GM04503 (cell line): ENCODE measurements around the gene GAREM2.

ENCODE experiments used
- DNase-seq: peaks from one replicate; pipeline ENCODE4 v3.0.0-alpha.2; 2012; ENCODE audit warnings: low read depth

Gene GAREM2

DNA sequence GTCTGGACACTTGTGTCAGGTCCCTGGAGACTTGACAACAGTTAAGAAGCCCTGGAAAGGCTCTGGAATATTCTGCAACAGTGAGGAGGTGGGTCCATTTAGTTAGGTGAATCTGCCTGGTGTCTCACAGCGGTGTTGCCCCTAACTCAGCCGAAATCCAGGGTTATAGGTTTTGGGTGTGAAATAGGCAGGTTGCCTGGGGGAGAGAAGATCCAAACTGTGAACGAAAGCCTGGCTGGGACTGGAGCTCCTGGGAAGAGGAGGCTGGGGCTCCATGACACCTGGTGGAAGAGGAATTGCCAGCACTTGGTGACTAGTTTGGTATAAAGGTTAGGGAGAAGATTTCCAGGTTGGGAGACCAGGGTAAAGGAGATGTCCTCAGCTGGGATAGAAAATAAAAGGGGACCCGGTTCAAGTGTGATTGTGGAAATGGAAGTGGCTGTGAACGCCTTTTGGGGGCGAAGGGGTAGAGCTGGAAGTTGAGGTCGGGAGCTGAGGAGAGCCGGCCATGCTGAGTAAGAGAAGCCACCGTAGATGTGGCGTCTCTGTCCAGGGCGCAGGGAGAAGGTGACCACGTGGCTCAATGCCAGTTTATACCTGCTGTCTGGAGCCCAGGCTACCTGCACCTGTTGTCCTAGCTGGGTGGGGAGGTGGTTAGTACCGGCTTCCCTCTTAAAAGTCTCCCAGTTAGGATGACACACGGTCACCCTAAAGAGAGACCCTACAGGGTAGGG lies 3.0 kb upstream of the GAREM2 start:
- DNase-seq, result no peak

DNA sequence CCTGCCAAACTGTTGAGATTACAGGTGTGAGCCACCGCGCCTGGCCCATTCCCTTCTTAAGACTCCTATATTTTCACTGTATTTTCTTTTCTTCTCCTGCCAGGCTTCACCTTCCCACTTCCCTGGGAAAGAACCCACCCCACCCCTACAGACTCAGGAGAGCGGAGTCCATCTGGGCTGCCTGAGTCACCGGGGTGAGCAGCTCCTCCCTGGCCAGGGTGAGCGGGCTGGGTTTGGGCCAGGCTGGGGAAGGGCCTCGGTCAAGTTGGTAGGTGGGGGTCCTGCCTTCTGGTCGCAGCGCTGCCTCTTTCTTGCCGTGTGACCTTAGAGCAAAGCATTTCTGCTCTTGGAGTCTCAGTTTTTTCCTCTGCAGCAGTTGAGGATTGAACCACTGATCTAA lies 2.1 kb upstream of the GAREM2 start:
- no peak for DNase-seq

DNA sequence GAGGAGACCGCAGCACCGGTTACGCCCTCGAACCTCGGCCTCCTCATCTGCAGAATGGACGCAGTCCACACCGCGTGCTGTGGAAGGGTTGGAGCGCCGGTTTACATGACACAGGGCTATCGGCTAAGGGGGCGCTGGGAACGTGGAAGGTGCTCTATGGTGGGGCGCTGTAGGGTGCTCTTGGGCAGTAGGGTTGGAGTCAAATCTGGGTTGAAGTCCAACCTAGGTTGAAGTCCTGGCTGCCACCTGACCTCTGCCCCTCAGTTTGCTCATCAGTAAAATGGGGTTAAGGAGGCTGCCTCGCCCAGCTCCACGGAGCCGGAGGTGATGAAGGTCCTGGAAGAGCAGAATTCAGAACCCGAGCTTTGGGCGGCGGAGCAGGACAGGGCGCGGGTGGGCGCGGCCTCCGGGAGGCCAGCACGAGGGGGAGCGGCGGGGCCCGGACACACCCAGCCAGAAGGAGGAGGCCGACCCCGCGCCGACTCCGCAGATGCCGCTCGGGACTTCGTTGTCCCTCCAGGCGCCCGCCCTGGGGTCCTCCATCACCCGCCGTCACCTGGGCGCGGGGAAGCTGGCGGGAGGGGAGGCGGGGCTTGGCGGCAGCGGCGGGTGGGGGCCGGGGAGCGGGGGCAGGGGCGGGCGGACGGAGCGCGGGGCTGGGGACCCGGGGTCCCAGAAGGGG lies 558 bp upstream of the GAREM2 start:
- no peak for DNase-seq

- no peak for DNase-seq
These were observed 1.0 kb downstream of the GAREM2 start for GRCh38 chr2:26173776-26174482.

- DNase-seq, result no peak
These were observed 2.0 kb downstream of the GAREM2 start for GRCh38 chr2:26174691-26175465.

DNA sequence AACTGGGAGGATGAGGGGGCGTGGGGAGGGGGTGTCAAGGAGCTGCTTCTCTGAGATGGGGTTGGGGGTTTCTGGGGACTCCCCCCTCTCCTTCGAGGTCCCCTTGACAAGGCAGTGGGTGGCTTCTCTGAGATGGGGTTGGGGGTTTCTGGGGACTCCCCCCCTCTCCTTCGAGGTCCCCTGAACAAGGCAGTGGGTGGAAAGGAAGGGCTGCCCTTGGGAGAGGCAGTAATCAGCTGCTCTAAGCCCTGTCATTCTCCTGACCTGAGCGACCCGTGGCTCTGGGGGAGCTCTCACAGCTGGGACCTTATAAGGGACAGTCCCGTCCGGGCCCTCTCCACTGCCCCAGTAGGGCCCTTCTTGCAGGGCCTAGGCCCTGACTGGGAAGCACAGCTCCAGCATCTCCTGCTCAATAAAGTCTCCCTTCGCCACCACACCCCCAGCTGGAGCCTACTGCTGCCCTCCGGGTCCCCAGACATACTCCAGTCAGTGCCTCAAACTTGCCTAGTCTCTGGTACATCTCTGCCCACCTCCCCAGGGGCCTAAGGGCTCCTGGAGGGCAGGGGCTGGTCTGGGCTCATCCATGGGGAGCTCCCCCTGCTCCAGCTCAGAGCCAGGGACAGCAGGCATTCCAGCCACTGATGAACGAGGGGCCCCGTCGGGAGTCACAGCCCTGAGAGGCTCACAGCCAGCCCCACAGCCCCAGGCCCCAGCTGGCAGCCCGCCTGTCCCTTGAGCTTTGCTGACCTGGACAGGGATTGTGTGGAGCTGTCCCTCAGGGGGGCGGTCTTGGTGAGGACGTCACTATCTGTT lies 2.8 kb downstream of the GAREM2 start:
- DNase-seq, result no peak

DNA sequence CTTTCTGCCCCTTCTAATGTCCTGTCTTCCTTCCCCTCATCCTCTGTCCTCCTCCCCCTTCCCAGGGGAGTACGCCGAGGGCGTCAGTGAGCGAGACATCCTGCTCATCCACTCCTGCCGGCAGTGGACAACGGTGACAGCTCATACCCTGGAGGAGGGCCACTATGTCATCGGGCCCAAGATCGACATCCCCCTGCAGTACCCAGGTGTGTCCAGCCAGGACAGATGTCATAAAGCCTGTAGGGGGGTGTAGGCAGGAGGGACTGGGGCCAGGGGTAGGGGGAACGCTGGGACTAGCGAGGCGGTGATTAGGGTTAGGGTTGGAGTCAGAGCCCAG lies 3.4 kb downstream of the GAREM2 start:
- no peak for DNase-seq

DNA sequence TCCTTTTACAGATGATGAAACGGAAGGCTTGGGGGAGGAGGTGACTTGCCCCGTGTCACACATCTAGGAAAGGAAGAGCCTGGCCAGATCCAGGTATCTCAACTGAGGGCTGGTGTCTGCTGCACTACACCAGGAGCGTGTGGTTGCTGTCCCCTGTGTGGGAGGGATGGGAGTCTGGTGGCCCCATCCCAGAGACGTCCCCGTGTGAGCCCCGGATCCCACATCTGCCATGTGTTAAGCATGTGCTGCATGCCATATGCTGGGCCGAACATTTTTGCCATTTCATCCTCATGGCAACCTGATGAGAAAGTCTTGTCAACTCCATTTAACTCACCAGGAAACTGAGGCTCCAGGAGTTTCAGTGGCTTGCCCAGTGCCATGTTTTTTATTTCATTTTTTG lies 4.2 kb downstream of the GAREM2 start:
- DNase-seq, result no peak

- no peak for DNase-seq
These were observed 5.4 kb downstream of the GAREM2 start for GRCh38 chr2:26178246-26178645.

DNA sequence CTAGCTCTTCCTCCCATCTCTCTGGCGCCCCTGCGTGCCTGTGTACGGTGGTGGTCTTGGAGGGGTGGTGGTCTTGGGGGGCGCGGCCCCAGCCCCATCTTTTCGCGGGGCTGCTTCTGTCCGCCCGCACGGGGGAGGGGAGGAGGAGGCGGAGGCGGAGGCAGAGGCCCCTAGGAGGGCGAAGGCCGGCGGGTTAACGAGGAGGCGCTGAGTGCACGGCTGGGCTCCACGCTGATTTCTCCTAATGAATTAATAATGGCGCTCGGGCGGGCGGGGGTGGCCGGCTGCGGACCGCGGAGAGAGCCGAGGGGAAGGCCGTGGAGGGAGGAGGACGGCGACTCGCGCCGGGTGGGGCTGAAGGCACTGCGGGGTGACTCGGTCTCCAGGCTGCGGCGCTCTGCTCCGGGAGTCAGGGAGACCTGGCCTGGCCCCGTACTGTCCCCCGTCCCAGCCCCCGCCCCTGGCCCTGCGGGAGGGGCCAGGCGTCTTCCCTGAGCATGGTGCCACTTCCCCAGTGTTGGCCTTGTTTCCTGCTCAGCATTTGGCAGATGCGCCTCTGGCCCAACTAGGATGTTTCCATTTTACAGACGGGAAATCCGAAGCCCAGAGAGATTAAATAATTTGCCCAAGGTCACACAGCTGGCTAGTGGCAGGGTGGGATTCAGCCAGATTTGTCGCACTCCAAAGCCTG lies 6.0 kb downstream of the GAREM2 start:
- no peak for DNase-seq

DNA sequence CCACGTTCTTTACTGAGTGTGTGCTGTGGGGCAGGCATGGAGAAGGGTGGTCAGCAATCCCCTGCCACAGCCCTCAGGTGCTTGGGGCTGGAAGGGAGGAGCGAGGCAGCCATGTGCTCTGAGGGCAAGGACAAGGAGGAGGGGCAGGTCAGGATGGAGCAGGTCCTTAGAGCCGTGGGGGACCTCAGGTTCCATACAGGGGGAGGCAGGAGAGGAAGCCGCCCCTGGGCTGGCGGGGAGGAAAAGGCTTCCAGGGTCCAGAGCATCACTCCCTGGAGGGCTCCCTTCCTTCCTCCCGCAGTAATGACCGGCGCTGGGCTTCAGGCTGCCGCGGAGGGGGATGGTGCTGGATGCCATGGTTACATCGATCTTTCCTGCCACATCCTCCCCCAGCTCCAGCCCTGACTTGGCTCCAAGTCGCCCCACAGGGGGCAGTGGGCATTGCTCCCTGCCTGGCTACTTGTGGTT lies 6.6 kb downstream of the GAREM2 start:
- DNase-seq, result no peak

GRCh38 chr2:26182441-26182840 lies 9.6 kb downstream of the GAREM2 start:
- DNase-seq, result no peak

GRCh38 chr2:26182887-26183630 lies 10.2 kb downstream of the GAREM2 start:
- no peak for DNase-seq

GRCh38 chr2:26184121-26184520 lies 11.2 kb downstream of the GAREM2 start:
- no peak for DNase-seq

DNA sequence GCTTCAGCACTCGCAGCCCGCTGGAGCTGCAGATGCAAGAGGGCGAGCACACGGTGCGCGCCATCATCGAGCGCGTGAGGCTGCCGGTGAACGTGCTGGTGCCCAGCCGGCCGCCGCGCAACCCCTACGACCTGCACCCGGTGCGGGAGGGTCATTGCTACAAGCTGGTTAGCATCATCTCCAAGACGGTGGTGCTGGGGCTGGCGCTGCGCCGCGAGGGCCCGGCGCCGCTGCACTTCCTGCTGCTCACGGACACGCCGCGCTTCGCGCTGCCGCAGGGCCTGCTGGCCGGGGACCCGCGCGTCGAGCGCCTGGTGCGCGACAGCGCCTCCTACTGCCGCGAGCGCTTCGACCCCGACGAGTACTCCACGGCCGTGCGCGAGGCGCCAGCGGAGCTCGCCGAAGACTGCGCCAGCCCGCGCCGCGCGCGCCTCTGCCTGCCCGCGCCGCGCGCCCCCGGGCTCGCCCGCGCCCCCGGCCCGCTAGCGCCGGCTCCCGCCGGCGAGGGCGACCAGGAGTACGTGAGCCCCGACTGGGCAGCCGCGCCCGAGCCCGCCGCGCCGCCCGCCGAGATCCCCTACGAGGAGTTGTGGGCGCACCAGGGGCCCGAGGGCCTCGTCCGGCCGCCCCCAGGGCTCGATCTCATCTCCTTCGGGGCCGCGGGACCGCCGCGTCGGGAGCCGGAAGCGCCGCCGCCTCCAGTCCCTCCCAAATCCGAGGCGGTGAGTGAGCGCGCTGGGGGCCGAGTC lies 11.8 kb downstream of the GAREM2 start:
- peak; percentile 23 for DNase-seq

- no peak for DNase-seq
These were observed 12.5 kb downstream of the GAREM2 start for GRCh38 chr2:26185304-26185928.

- DNase-seq, result no peak
These were observed 13.3 kb downstream of the GAREM2 start for GRCh38 chr2:26185954-26186770.

- no peak for DNase-seq
These were observed 14.2 kb downstream of the GAREM2 start for GRCh38 chr2:26187114-26187513.
